IPS-18c (cell line): Measurements from ENCODE around the gene ITSN1.

ENCODE experiments used
- H3K4me3 ChIP-seq: 2 replicates; pipeline ENCODE4 v1.7.0; 2013; ENCODE audit warnings: low read depth, mild to moderate bottlenecking, low read length, moderate library complexity; ENCODE audit not compliant: insufficient read depth
- H3K9me3 ChIP-seq: one replicate; pipeline ENCODE4 v1.6.1; 2013; ENCODE audit warnings: mild to moderate bottlenecking, low read length, moderate library complexity; ENCODE audit not compliant: control insufficient read depth, insufficient read depth

The ITSN1 gene

GRCh38 chr21:33739701-33740100 is 97.4 kb downstream of the ITSN1 start:
- Histone ChIP-seq H3K9me3 (no peaks in the 10 kb centered on the region), H3K4me3 (no peak overlapping the region)

- H3K4me3 ChIP-seq, result no peak overlapping the region
These were observed 105.1 kb downstream of the ITSN1 start for GRCh38 chr21:33747420-33747819.

GRCh38 chr21:33748903-33749302 is 106.6 kb downstream of the ITSN1 start:
- Histone ChIP-seq H3K4me3 (no peak overlapping the region), H3K9me3 (peaks cover 2% of the 10 kb centered on the region)

More at GRCh38 chr21:33747420-33747819, 105.1 kb downstream of the ITSN1 start:
- H3K9me3 ChIP-seq, result peaks cover 2% of the 10 kb centered on the region

GRCh38 chr21:33750017-33750416 is 107.7 kb downstream of the ITSN1 start:
- H3K9me3 ChIP-seq, result peaks cover 2% of the 10 kb centered on the region
- H3K4me3 ChIP-seq, result no peak overlapping the region

DNA sequence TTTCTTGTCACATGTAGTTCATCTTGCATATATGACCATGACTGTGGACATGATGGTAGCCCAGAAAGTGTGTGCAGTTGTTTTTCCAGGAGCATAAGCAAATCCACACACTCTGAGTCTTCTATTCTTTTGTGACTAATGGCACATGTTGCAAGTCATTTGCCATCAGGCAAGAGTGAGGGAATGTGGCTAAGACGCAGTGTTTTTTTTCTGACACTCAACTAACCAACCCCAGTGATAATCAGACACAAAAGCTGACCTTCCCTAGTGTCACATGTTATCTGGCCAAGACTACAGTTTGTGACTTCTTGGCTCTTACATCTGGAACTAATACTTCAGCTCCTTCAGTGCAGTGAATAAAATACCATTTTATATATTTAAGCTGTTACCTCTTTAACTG is 108.8 kb downstream of the ITSN1 start:
- Histone ChIP-seq H3K9me3 (peaks cover 2% of the 10 kb centered on the region), H3K4me3 (no peak overlapping the region)

GRCh38 chr21:33751533-33751932 is 109.2 kb downstream of the ITSN1 start:
- H3K4me3 ChIP-seq, result no peak overlapping the region
- peaks cover 2% of the 10 kb centered on the region for H3K9me3 ChIP-seq

DNA sequence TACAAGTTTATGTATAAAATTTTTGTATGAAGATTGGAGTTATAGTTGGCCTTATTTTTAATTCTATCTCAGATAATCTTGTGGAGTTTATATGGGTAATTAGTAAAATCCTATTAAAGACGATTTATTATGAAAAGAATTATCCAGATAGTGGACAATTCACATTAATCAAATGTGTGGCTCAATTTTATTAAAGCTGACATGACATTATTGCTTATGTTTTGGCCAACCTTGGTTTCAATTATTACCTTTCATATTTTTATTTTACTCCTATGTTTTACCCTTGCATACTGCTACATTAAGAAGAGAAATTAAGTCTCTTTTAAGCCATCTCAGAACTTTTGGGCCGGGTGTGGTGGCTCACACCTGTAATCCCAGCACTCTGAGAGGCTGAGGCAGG is 110.0 kb downstream of the ITSN1 start:
- no peaks in the 10 kb centered on the region for H3K9me3 ChIP-seq
- H3K4me3 ChIP-seq, result no peak overlapping the region

DNA sequence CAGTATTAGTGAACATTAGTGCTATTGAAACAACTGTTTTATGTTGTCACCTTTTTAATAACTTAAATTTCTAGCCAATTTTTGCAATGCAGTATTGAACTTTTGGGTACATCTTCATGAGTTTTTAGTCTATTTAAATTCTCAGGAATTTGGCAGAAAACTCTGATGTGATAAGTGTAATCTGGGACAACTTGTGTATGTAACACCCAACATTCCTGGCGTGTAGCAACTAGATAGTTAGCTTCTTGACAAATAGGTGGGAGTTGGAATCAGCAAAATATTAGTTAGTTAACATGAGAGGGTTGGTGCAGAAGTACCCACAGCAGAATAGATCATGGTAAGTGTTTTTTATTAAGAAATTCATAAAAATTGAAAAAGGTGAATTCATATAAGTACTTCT is 111.6 kb downstream of the ITSN1 start:
- Histone ChIP-seq H3K4me3 (no peak overlapping the region), H3K9me3 (no peaks in the 10 kb centered on the region)

DNA sequence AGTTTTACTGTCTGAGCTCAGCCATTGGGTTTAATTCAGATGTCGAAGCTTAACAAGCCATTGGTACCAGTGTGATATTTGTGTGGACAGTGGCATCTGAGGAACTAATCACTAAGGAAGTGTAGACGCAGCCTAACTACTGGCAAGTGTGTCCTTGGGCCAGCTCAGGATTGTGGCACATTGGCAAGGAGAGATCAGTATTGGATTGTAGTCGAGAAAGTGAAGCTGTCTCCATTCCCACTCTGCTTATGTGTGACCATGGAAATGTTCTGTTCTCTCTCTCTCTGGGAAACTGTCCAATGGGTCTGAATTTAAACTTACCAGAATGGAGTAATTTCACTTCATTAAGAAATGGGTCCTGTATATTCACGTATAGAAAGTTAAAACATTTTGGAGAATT is 112.2 kb downstream of the ITSN1 start:
- Histone ChIP-seq H3K4me3 (no peak overlapping the region), H3K9me3 (no peaks in the 10 kb centered on the region)

GRCh38 chr21:33755354-33755753 is 113.1 kb downstream of the ITSN1 start:
- Histone ChIP-seq H3K4me3 (no peak overlapping the region), H3K9me3 (no peaks in the 10 kb centered on the region)

- Histone ChIP-seq H3K4me3 (no peak overlapping the region), H3K9me3 (no peaks in the 10 kb centered on the region)
These were observed 118.5 kb downstream of the ITSN1 start for GRCh38 chr21:33760641-33761440.

DNA sequence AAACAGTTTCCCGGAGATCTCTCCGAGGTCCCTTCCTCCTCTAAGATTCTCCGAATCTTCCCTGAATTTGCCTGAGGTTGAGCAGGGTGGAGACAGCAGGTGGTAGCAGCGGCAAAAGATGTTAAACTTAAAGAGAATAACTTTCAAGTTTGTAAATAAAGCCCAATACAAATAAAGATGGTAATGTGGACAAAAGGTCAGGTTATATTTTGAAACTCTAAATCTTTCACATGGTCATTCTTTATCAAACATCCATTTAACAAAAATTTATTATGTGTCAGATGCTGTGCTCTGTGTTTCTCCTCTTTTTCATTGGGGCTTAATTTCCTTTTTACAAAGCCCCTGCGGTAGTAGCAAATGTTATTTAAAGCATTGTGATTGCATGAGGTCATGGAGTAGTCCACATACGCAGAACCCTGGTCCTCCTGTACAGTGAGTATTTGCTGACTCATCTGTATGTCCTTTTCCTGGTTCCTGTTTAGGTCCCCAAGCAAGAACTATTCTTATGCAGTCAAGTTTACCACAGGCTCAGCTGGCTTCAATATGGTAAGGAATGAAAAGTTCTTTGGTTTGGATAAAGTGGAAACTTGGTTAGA is 119.2 kb downstream of the ITSN1 start:
- no peak overlapping the region for H3K4me3 ChIP-seq
- H3K9me3 ChIP-seq, result no peaks in the 10 kb centered on the region

- no peaks in the 10 kb centered on the region for H3K9me3 ChIP-seq
These were observed 120.7 kb downstream of the ITSN1 start for GRCh38 chr21:33762803-33763581.

GRCh38 chr21:33763582-33763899 is 121.2 kb downstream of the ITSN1 start:
- Histone ChIP-seq H3K4me3 (no peak overlapping the region), H3K9me3 (no peaks in the 10 kb centered on the region)

More at GRCh38 chr21:33762803-33763581, 120.7 kb downstream of the ITSN1 start:
- no peak overlapping the region for H3K4me3 ChIP-seq

DNA sequence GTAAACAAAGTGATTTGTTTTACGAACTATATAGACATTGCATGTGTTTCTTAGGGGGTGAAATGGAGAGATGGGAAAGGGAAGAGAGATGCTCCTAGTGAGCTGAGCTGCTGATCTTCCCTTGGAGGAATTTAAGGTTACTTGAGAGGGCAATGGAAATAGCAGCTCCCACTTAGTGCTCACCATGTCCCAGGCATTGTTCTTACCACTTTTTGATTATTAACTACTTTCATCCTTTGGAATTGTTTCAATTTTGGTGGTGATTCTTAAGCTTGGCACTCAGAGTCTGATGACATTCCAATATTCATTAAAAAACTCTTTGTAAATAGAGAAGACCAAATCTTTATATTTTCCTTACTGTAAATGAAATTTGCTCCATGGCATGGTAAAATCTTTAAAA is 124.9 kb downstream of the ITSN1 start:
- no peak overlapping the region for H3K4me3 ChIP-seq
- no peaks in the 10 kb centered on the region for H3K9me3 ChIP-seq

DNA sequence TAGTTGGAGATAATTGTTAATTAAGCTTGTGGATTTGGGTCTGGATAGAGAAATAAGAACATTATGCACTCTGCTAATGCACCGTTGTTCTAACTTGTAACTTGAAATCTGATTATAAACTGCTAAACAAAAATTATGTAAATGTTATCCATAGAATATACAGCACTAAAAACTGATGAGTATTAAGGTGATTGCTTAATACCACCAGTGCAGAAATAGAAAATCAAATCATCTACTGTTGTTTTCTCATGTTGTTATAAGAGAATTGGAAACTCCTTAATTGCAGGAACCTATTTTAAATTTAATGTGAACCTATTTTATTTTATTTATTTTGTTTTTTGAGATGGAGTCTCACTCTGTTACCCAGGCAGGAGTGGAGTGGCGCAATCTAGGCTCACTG is 125.7 kb downstream of the ITSN1 start:
- no peak overlapping the region for H3K4me3 ChIP-seq
- no peaks in the 10 kb centered on the region for H3K9me3 ChIP-seq

GRCh38 chr21:33769057-33769456 is 126.8 kb downstream of the ITSN1 start:
- Histone ChIP-seq H3K4me3 (no peak overlapping the region), H3K9me3 (no peaks in the 10 kb centered on the region)

GRCh38 chr21:33770542-33770941 is 128.2 kb downstream of the ITSN1 start:
- Histone ChIP-seq H3K9me3 (no peaks in the 10 kb centered on the region), H3K4me3 (no peak overlapping the region)
